DOHH2 (cell line): ENCODE results near the gene SCD5.

Source experiments
- H3F3A ChIP-seq: fragments of 200-600 bp; sonication (generic), shearing (Covaris generic); 2 replicates; pipeline ENCODE4 v1.6.0; 2016; ENCODE audit warnings: antibody characterized with exemption, mild to moderate bottlenecking; ENCODE audit not compliant: control insufficient read depth, insufficient read depth
- H3K27ac ChIP-seq: fragments of 200-600 bp; sonication (generic); 2 replicates; pipeline ENCODE4 v1.5.1; 2014; ENCODE audit warnings: low read depth, mild to moderate bottlenecking, low read length, moderate library complexity
- H3K27me3 ChIP-seq: fragments of 200-600 bp; sonication (generic); 2 replicates; pipeline ENCODE4 v1.6.1; 2014; ENCODE audit warnings: mild to moderate bottlenecking, low read length, mixed read lengths; ENCODE audit not compliant: control insufficient read depth
- H3K36me3 ChIP-seq: fragments of 200-600 bp; sonication (generic); 2 replicates; pipeline ENCODE4 v1.6.1; 2014; ENCODE audit warnings: mild to moderate bottlenecking, low read length, moderate library complexity, mixed read lengths; ENCODE audit not compliant: control insufficient read depth
- H3K4me1 ChIP-seq: fragments of 200-600 bp; sonication (generic); 2 replicates; pipeline ENCODE4 v1.6.1; 2014; ENCODE audit warnings: mild to moderate bottlenecking, low read length, mixed read lengths; ENCODE audit not compliant: control insufficient read depth
- H3K4me2 ChIP-seq: fragments of 200-600 bp; sonication (generic); 2 replicates; pipeline ENCODE4 v1.6.0; 2014; ENCODE audit warnings: mild to moderate bottlenecking, low read length, moderate library complexity
- H3K4me3 ChIP-seq: fragments of 200-600 bp; sonication (generic); 2 replicates; pipeline ENCODE4 v1.5.1; 2014; ENCODE audit warnings: mild to moderate bottlenecking, low read length, mixed read lengths
- H3K79me2 ChIP-seq: fragments of 200-600 bp; sonication (generic); 2 replicates; pipeline ENCODE4 v1.6.1; 2014; ENCODE audit warnings: mild to moderate bottlenecking, low read length, mixed read lengths; ENCODE audit not compliant: control insufficient read depth
- H3K9me2 ChIP-seq: fragments of 200-600 bp; sonication (generic); replicated peaks from 2 replicates; pipeline ENCODE4 v1.6.1; 2014; ENCODE audit warnings: mild to moderate bottlenecking, low read length, mixed read lengths; ENCODE audit not compliant: control insufficient read depth
- H3K9me3 ChIP-seq: fragments of 200-600 bp; sonication (generic); 2 replicates; pipeline ENCODE4 v1.6.1; 2014; ENCODE audit warnings: antibody characterized with exemption, low read length, mixed read lengths; ENCODE audit not compliant: control insufficient read depth, insufficient read depth
- H4K20me1 ChIP-seq: fragments of 200-600 bp; sonication (generic); 2 replicates; pipeline ENCODE4 v1.6.0; 2014; ENCODE audit warnings: low read depth, mild to moderate bottlenecking, antibody characterized with exemption, low read length, moderate library complexity; ENCODE audit not compliant: control insufficient read depth, insufficient read depth
- EZH2phosphoT487 ChIP-seq: fragments of 200-600 bp; sonication (generic); IDR thresholded peaks from 2 replicates; pipeline ENCODE4 v1.6.1; 2017; ENCODE audit warnings: borderline replicate concordance, mild to moderate bottlenecking, antibody characterized with exemption, low read length, moderate library complexity, mixed read lengths
- TF ChIP-seq, protein P1 (sequence below): fragments of 200-600 bp; sonication (generic); IDR thresholded peaks from one replicate; pipeline ENCODE4 v1.5.1; 2014; ENCODE audit warnings: antibody characterized with exemption, mild to moderate bottlenecking, low read depth, low read length; ENCODE audit not compliant: poor library complexity, severe bottlenecking

Gene SCD5

DNA sequence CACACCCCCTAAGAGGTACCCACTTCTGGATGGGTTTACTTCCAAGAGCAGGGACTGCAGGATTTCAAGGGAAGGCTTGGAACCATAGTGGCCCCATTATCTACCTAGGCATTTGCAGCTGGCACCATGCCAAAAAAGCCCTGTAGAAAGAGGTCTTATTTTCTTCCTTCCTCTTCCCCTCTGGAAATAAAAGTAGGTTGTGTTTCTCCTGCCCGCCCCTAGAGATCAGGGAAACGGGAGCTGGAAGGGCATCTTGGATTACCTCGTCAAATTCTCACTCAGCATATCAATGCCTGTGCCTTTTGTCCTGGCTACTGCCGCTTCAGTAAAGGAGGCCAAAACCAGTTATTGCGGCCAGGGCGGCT is 1.6 kb downstream of the SCD5 start:
- no peaks in the 10 kb centered on the region for H4K20me1 ChIP-seq
- no peaks in the 10 kb centered on the region; the same call in 1 of the 2 replicates for H3K36me3 ChIP-seq
- H3K27me3 ChIP-seq, result no peaks in the 10 kb centered on the region
- H3K79me2 ChIP-seq, result peaks cover 50% of the 10 kb centered on the region
- no peak overlapping the region for H3K27ac ChIP-seq
- H3K4me3 ChIP-seq, result peak overlapping the region; percentile 88
- H3F3A ChIP-seq, result 0 out of 2 replicates have a peak, but pooled peaks cover 2% of the 10 kb centered on the region
- no peaks in the 10 kb centered on the region for H3K9me3 ChIP-seq
- peak overlapping the region; percentile 67 for H3K4me2 ChIP-seq
- peaks cover 22% of the 10 kb centered on the region for H3K4me1 ChIP-seq
- TF ChIP-seq, protein P1, sequence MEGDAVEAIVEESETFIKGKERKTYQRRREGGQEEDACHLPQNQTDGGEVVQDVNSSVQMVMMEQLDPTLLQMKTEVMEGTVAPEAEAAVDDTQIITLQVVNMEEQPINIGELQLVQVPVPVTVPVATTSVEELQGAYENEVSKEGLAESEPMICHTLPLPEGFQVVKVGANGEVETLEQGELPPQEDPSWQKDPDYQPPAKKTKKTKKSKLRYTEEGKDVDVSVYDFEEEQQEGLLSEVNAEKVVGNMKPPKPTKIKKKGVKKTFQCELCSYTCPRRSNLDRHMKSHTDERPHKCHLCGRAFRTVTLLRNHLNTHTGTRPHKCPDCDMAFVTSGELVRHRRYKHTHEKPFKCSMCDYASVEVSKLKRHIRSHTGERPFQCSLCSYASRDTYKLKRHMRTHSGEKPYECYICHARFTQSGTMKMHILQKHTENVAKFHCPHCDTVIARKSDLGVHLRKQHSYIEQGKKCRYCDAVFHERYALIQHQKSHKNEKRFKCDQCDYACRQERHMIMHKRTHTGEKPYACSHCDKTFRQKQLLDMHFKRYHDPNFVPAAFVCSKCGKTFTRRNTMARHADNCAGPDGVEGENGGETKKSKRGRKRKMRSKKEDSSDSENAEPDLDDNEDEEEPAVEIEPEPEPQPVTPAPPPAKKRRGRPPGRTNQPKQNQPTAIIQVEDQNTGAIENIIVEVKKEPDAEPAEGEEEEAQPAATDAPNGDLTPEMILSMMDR, result no peak
- TF ChIP-seq EZH2phosphoT487, result no peak
- no peaks in the 10 kb centered on the region for H3K9me2 ChIP-seq

DNA sequence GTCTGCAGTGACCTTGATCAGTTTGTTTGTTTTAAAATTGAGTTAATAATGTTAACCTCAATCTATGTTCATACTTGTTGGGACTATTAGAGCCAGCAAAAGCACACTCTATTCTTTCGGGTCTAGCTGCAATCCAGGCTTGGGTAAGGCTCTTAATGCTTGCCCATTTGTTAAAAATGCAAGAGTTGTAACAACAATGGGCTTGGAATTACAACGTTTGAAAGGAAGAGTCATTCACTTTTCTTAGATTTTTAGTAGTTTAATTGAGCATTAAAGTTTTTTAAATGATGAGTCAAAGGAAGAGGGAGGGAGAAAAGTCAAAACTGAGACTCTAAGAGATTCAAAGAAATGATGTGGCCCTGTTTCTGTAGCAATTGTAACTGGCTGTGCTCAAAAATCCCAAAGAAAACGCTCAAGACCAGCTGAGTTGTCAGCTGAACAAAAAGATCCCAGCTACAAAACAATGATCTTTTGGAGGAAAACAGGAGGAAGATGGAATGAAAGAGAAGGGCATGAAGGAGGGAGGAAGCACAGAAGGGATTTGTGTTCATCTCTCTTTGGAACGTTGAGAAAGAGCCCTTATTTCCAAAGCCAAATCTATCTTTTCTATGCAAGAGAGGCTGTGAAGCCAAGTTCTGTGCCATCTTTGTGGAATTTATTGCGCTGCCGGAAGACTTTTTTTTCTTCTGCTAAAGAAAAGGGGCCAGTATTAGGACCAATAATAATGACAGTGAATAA is 5.5 kb downstream of the SCD5 start:
- Histone ChIP-seq H3K4me1 (peaks cover 9% of the 10 kb centered on the region), H3K79me2 (peaks cover 69% of the 10 kb centered on the region), H3K4me2 (no peak overlapping the region), H3F3A (no peaks in the 10 kb centered on the region), H4K20me1 (no peaks in the 10 kb centered on the region; the same call in 1 of the 2 replicates), H3K27me3 (no peaks in the 10 kb centered on the region), H3K27ac (no peak overlapping the region), H3K4me3 (no peak overlapping the region), H3K9me2 (no peaks in the 10 kb centered on the region), H3K9me3 (no peaks in the 10 kb centered on the region), H3K36me3 (no peaks in the 10 kb centered on the region; the same call in 1 of the 2 replicates)
- TF ChIP-seq, protein P1, result no peak
- TF ChIP-seq EZH2phosphoT487, result no peak

DNA sequence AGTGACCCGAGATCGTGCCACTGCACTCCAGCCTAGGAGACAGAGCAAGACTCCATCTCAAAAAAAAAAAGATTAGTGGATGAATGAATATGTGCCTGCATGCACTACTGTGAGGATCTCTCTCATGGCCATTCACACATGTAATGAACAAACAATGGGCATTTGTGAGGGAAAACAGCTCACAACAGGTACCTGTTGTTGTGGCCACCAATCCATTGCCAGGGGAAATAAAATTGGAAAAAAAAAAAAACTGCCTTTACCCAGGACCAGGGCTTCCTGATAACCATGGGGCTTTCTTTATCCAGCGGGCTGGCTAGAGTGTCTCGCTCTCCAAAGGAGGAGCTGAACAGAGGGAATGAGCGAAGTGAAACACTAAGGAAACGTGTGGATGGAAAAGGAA is 7.4 kb downstream of the SCD5 start:
- H3K9me3 ChIP-seq, result no peaks in the 10 kb centered on the region
- no peaks in the 10 kb centered on the region; the same call in 1 of the 2 replicates for H3K36me3 ChIP-seq
- H3K4me1 ChIP-seq, result peaks cover under 1% of the 10 kb centered on the region; the same call in 1 of the 2 replicates
- no peak overlapping the region for H3K4me3 ChIP-seq
- TF ChIP-seq, protein P1, result no peak
- no peak for TF ChIP-seq EZH2phosphoT487
- H3K4me2 ChIP-seq, result no peak overlapping the region
- no peak overlapping the region for H3K27ac ChIP-seq
- no peaks in the 10 kb centered on the region for H3F3A ChIP-seq
- no peaks in the 10 kb centered on the region for H3K27me3 ChIP-seq
- H3K79me2 ChIP-seq, result peaks cover 59% of the 10 kb centered on the region
- no peaks in the 10 kb centered on the region for H3K9me2 ChIP-seq
- no peaks in the 10 kb centered on the region; the same call in 1 of the 2 replicates for H4K20me1 ChIP-seq
